Measurements from ENCODE around the gene PRKG1.

- TF ChIP-seq CTCF (IDR thresholded peaks at IDR 0.05; ENCODE audit: borderline replicate concordance, extremely low read depth, low read length, poor library complexity, severe bottlenecking), result no peak
- no peak for TF ChIP-seq EZH2 (IDR thresholded peaks at IDR 0.05; ENCODE audit: borderline replicate concordance, low read depth, low read length, severe bottlenecking)
Measured at GRCh38 chr10:51314481-51314880, 240.2 kb downstream of the PRKG1 start.
